ENCODE results near the gene KHDC1L. TPM values are rescaled to one million over a fixed set of nuclear protein-coding genes. Genes with fewer than 3 reads are reported as not detected.
"Not testable (repeated sequence)": the region's sequence is repeated elsewhere in the genome, so short reads cannot be mapped to it uniquely, and the experiment has no call there.

Gene KHDC1L
- not detected for total RNA-seq

DNA sequence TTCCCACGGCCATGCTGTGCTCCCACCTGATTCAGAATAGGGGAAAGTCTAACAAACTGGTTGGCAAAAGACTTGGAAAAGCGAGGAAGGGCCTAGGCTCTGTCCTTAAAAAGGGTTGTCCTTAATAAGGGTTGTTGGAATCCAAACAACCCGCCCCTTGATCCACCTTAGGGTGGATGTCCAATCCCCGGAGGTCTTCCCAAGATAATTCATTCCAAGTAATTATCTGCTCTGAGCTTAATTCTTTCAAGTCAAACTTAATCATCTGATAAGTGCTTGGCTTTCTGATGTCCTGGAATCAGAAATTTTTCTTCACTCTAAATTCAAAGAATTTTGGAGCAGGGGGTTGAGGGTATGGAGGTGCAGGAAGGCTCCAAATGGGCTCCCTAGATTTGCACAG lies at the start of gene KHDC1L:
KHDC1L (minus strand) TSS at position 101 of the 400 bp plus-strand sequence; CDS start at position 13, 88 bp downstream.
- no peaks in the 10 kb centered on the region for H3K9me3 Mint-ChIP-seq

GRCh38 chr6:73269296-73269695 lies 44.0 kb upstream of the KHDC1L start:
- H3K4me1 Mint-ChIP-seq; H3K27me3 Mint-ChIP-seq; H3K9me3 Mint-ChIP-seq; H3K27ac Mint-ChIP-seq; ATAC-seq (replicated peaks); H3K4me3 Mint-ChIP-seq: not testable (repeated sequence)
- peaks cover 37% of the 10 kb centered on the region for H3K36me3 Mint-ChIP-seq (ENCODE audit: low read depth)

More for the DNA sequence above, at the start of gene KHDC1L:
- no peak for ATAC-seq (replicated peaks)
- H3K4me3 Mint-ChIP-seq = no peak within 1 kb of the TSS
- peaks cover 4% of the 10 kb centered on the region for H3K4me1 Mint-ChIP-seq
- no peaks in the 10 kb centered on the region for H3K27me3 Mint-ChIP-seq
- H3K36me3 Mint-ChIP-seq (ENCODE audit: low read depth) = no peaks in the 10 kb centered on the region
- no peak within 1 kb of the TSS for H3K27ac Mint-ChIP-seq

DNA sequence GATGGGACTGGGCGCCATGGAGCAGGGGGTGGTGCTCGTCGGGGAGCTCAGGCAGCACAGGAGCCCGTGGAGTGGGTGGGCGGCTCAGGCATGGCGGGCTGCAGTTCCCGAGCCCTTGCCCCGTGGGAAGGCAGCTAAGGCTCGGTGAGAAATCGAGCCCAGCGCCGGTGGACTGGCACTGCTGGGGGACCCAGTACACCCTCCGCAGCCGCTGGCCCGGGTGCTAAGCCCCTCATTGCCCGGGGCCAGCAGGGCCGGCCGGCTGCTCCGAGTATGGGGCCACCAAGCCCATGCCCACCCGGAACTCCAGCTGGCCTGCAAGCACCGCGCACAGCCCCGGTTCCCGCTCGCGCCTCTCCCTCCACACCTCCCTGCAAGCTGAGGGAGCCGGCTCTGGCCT lies 43.6 kb upstream of the KHDC1L start:
- H3K4me3 Mint-ChIP-seq; H3K27me3 Mint-ChIP-seq; H3K9me3 Mint-ChIP-seq; H3K4me1 Mint-ChIP-seq; H3K27ac Mint-ChIP-seq; ATAC-seq (replicated peaks): not testable (repeated sequence)
- H3K36me3 Mint-ChIP-seq (ENCODE audit: low read depth) = peaks cover 37% of the 10 kb centered on the region

GRCh38 chr6:73264446-73264845 lies 39.1 kb upstream of the KHDC1L start:
- ATAC-seq (replicated peaks) = no peak
- H3K36me3 Mint-ChIP-seq (ENCODE audit: low read depth) = peaks cover 21% of the 10 kb centered on the region
- H3K4me1 Mint-ChIP-seq = peaks cover 18% of the 10 kb centered on the region
- H3K9me3 Mint-ChIP-seq = no peaks in the 10 kb centered on the region
- no peaks in the 10 kb centered on the region for H3K27me3 Mint-ChIP-seq
- H3K4me3 Mint-ChIP-seq = peak overlapping the region; percentile 88
- no peak overlapping the region for H3K27ac Mint-ChIP-seq

DNA sequence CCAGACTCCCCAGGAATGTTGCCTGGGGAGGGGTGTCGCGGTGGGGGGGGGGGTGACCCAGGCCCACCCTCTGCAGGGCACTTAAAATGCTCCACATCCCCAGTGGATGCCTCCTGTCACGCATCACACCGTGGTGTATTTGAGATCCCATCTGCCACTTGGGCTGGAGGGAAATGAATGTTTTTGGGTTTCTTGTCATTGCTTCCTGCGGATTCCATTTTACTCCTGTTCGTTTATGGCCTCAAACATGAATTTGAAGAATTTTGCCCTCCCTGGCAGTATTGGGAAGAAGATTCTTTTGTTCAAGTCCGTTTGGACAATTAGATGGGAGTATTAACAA lies 38.2 kb upstream of the KHDC1L start:
- H3K9me3 Mint-ChIP-seq = no peaks in the 10 kb centered on the region
- peaks cover 21% of the 10 kb centered on the region for H3K36me3 Mint-ChIP-seq (ENCODE audit: low read depth)
- H3K4me1 Mint-ChIP-seq = peaks cover 18% of the 10 kb centered on the region
- peak overlapping the region; percentile 88 for H3K4me3 Mint-ChIP-seq
- ATAC-seq (replicated peaks) = peak; percentile 8
- H3K27ac Mint-ChIP-seq = peak overlapping the region; percentile 52
- no peaks in the 10 kb centered on the region for H3K27me3 Mint-ChIP-seq

GRCh38 chr6:73262671-73263569 lies 37.6 kb upstream of the KHDC1L start, which contains the start of gene KHDC1:
Gene KHDC1 (minus strand): TSS chr6:73263196. CDS start chr6:73242517, 20,679 bp downstream.
- Mint-ChIP-seq H3K9me3 (no peaks in the 10 kb centered on the region), H3K27ac (peak within 1 kb of the TSS; percentile 78), H3K27me3 (no peaks in the 10 kb centered on the region), H3K36me3 (ENCODE audit: low read depth) (peaks cover 17% of the 10 kb centered on the region), H3K4me3 (peak within 1 kb of the TSS; percentile 88), H3K4me1 (peaks cover 18% of the 10 kb centered on the region)
- peak; percentile 92 for ATAC-seq (replicated peaks)

DNA sequence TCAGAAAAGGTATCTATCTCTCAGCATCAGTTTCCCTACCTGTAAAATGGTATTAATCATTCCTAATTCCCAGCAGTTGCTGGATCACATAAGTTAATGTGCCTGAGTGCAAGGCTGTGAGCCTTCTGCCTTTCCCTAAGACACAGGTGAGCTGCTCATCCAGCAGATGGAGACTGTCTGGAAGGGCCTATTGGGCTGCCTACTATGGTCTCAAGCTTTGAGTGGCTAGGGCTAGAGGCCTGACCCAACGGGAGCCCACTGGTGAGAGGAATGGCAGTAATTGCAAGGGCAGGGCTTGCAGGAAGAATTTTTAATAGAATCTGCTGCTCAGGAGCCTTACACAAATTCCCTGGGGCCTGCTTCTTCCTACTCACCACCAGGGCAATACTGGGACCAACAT lies 33.4 kb upstream of the KHDC1L start:
- Mint-ChIP-seq H3K36me3 (ENCODE audit: low read depth) (no peaks in the 10 kb centered on the region), H3K27me3 (no peaks in the 10 kb centered on the region), H3K4me1 (peaks cover 8% of the 10 kb centered on the region), H3K9me3 (no peaks in the 10 kb centered on the region), H3K4me3 (no peak overlapping the region), H3K27ac (no peak overlapping the region)
- ATAC-seq (replicated peaks) = no peak

- not testable (repeated sequence) for H3K27ac Mint-ChIP-seq; ATAC-seq (replicated peaks); H3K4me3 Mint-ChIP-seq; H3K36me3 Mint-ChIP-seq (ENCODE audit: low read depth); H3K27me3 Mint-ChIP-seq; H3K4me1 Mint-ChIP-seq; H3K9me3 Mint-ChIP-seq
Measured at GRCh38 chr6:73254323-73254722, 29.0 kb upstream of the KHDC1L start.

DNA sequence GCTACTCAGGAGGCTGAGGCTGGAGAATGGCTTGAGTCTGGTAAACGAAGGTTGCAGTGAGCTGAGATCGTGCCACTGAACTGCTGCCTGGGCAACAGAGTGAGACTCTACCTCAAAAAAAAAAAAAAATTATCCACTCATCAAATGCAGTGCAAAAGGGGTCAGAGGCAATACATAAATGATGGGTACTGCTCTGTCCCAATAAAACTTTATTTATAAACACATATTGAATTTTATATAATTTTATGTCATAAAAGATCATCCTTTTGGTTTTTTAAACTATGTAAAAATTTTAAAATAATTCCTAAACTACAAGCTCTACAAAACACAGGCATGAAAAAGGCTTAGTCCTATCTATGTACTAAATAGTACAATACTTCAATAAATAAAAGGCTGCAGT lies 27.4 kb upstream of the KHDC1L start:
- no peaks in the 10 kb centered on the region for H3K4me1 Mint-ChIP-seq
- no peaks in the 10 kb centered on the region for H3K9me3 Mint-ChIP-seq
- H3K36me3 Mint-ChIP-seq (ENCODE audit: low read depth) = no peaks in the 10 kb centered on the region
- ATAC-seq (replicated peaks) = no peak
- no peak overlapping the region for H3K27ac Mint-ChIP-seq
- no peak overlapping the region for H3K4me3 Mint-ChIP-seq
- H3K27me3 Mint-ChIP-seq = peaks cover 4% of the 10 kb centered on the region

GRCh38 chr6:73250016-73250415 lies 24.7 kb upstream of the KHDC1L start:
- Mint-ChIP-seq H3K36me3 (ENCODE audit: low read depth) (no peaks in the 10 kb centered on the region), H3K4me1 (no peaks in the 10 kb centered on the region), H3K27me3 (peaks cover 4% of the 10 kb centered on the region), H3K9me3 (no peaks in the 10 kb centered on the region), H3K4me3 (no peak overlapping the region), H3K27ac (no peak overlapping the region)
- ATAC-seq (replicated peaks) = no peak

DNA sequence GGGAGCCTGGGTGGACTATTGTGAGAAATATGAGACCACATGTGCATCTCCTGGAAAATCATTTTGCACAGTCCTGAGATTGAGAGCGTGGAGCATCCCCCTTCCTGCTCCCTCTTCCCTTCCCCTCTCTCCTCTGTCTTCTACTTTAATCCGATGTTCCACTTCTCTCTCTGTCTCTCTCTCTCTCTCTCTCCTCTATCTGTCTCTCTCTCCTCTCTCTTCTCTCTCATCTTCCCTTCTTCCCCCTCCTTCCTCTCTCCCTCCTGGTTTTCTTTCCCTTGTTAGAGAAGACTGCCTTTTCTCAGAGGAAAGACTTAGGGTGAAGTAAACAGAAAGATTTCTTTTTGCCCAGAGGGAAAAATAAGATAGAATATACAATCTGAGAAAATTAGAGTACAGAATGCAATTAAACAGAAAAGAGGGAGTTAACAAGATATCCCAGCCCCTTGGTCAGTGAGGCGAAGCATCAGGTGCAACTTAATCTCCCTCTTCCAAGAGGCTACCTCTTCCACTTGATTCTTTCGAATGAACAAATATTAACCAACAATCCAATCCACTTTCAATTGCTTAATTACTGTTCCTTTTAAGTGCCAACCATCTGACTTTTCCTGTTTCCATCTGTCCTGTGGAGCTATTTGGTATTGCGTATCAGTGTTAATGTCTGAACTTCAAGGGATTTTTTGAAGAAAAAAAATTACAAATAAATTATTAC lies 23.1 kb upstream of the KHDC1L start:
- no peak overlapping the region for H3K27ac Mint-ChIP-seq
- no peak for ATAC-seq (replicated peaks)
- peaks cover 4% of the 10 kb centered on the region for H3K27me3 Mint-ChIP-seq
- no peaks in the 10 kb centered on the region for H3K36me3 Mint-ChIP-seq (ENCODE audit: low read depth)
- H3K9me3 Mint-ChIP-seq = no peaks in the 10 kb centered on the region
- no peak overlapping the region for H3K4me3 Mint-ChIP-seq
- no peaks in the 10 kb centered on the region for H3K4me1 Mint-ChIP-seq

- no peaks in the 10 kb centered on the region for H3K36me3 Mint-ChIP-seq (ENCODE audit: low read depth)
- no peak overlapping the region for H3K27ac Mint-ChIP-seq
- no peak for ATAC-seq (replicated peaks)
- H3K4me3 Mint-ChIP-seq = no peak overlapping the region
- no peaks in the 10 kb centered on the region for H3K27me3 Mint-ChIP-seq
- no peaks in the 10 kb centered on the region for H3K9me3 Mint-ChIP-seq
- H3K4me1 Mint-ChIP-seq = no peaks in the 10 kb centered on the region
Measured at GRCh38 chr6:73242001-73242400, 16.7 kb upstream of the KHDC1L start.

GRCh38 chr6:73240730-73241129 lies 15.4 kb upstream of the KHDC1L start:
- Mint-ChIP-seq H3K4me1 (no peaks in the 10 kb centered on the region), H3K9me3 (no peaks in the 10 kb centered on the region), H3K27me3 (no peaks in the 10 kb centered on the region), H3K27ac (no peak overlapping the region), H3K36me3 (ENCODE audit: low read depth) (no peaks in the 10 kb centered on the region), H3K4me3 (no peak overlapping the region)
- no peak for ATAC-seq (replicated peaks)

DNA sequence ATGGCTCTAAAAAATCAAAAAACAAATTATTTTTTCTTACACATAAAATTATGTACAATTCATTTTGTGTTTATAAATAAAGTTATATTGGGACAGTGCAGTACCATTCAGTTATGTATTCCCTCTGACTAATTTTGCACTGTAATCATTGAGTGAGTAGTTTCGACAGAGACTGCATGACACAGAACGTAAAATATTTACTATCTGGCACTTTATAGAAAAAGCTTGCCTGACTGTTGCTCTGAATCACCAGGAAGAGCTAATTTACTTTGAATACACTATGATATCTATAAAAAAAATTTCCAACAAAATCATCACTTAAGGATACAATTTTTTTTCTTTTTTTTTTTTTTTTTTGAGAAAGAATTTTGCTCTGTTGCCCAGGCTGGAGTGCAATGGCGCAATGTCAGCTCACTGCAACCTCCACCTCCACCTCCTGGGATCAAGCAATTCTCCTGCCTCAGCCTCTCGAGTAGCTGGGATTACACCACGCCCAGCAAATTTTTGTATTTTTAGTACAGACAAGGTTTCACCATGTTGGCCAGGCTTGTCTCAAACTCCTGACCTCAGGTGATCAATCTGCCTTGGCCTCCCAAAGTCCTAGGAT lies 11.0 kb upstream of the KHDC1L start:
- Mint-ChIP-seq H3K4me3 (no peak overlapping the region), H3K36me3 (ENCODE audit: low read depth) (no peaks in the 10 kb centered on the region), H3K4me1 (no peaks in the 10 kb centered on the region), H3K27ac (no peak overlapping the region), H3K9me3 (no peaks in the 10 kb centered on the region), H3K27me3 (no peaks in the 10 kb centered on the region)
- no peak for ATAC-seq (replicated peaks)

GRCh38 chr6:73234733-73235132 lies 9.4 kb upstream of the KHDC1L start:
- Mint-ChIP-seq H3K36me3 (ENCODE audit: low read depth) (no peaks in the 10 kb centered on the region), H3K9me3 (no peaks in the 10 kb centered on the region), H3K4me3 (no peak overlapping the region), H3K4me1 (no peaks in the 10 kb centered on the region), H3K27ac (no peak overlapping the region), H3K27me3 (no peaks in the 10 kb centered on the region)
- no peak for ATAC-seq (replicated peaks)
